Measurements from ENCODE around the gene CYP2E1.
"Not testable (repeated sequence)": the region's sequence is repeated elsewhere in the genome, so short reads cannot be mapped to it uniquely, and the experiment has no call there.

DNA sequence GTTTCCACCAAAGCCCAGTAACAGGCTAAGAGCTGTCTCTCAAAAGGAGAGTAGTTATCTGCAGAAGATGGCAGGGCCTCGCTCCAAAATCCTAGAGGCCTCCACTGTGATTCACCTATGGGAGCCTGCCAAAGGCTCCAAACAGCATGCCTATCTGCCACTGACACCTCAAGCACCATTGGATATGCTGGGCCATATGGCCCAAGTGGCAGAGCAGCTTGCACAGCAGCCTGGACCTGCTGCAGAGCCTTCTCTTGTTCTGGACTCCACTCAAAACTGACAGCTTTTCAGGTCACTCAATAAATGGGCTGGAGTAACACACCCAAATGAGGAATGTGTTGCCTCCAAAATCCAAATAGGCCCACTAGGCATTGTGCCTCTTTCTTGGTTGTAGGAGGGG is 28.0 kb upstream of the CYP2E1 start:
- TF ChIP-seq CTCF (conservative IDR thresholded peaks at IDR 0.05); ZFX (IDR thresholded peaks at IDR 0.05): not testable (repeated sequence)

Measured in C4-2B (cell line).